SK-N-SH treated with all-trans-retinoic acid at 6 μM for 48 hours (cell line): ENCODE measurements around the gene CCDC154.

Experiments used
- ATAC-seq: fragments of 200-7000 bp; cut with Tn5 transposase; 3 replicates; pipeline ENCODE4 v1.9.1; 2020; ENCODE audit warnings: mild to moderate bottlenecking, moderate library complexity
- ARNTL ChIP-seq: fragments of 450-650 bp; formaldehyde crosslinking; IDR thresholded peaks from 2 replicates; pipeline ENCODE4 v1.5.0; 2020; ENCODE audit warnings: low read depth, mild to moderate bottlenecking, moderate library complexity, borderline replicate concordance
- BACH2 ChIP-seq: fragments of 250-450 bp; sonication (Bioruptor Pico); IDR thresholded peaks from 2 replicates; pipeline ENCODE4 v1.9.0; 2021; ENCODE audit warnings: mild to moderate bottlenecking, borderline replicate concordance
- CSDC2 ChIP-seq: fragments of 250-450 bp; sonication (Bioruptor Pico); IDR thresholded peaks from 2 replicates; pipeline ENCODE4 v1.5.0; 2020; ENCODE audit warnings: mild to moderate bottlenecking, moderate library complexity
- CSRNP3 ChIP-seq: fragments of 250-450 bp; sonication (Bioruptor Pico); IDR thresholded peaks from 2 replicates; pipeline ENCODE4 v1.5.1; 2021; ENCODE audit warnings: mild to moderate bottlenecking, moderate library complexity
- ESRRG ChIP-seq: fragments of 250-450 bp; sonication (Bioruptor Pico); IDR thresholded peaks from 2 replicates; pipeline ENCODE4 v1.6.1; 2021; ENCODE audit warnings: mild to moderate bottlenecking
- GLIS3 ChIP-seq: fragments of 250-450 bp; sonication (Bioruptor Pico); IDR thresholded peaks from 2 replicates; pipeline ENCODE4 v1.5.0; 2020; ENCODE audit warnings: mild to moderate bottlenecking, moderate library complexity
- ISL1 ChIP-seq: fragments of 250-450 bp; sonication (Bioruptor Pico); IDR thresholded peaks from 2 replicates; pipeline ENCODE4 v2.1.2; 2022; ENCODE audit warnings: mild to moderate bottlenecking, moderate library complexity
- OSR1 ChIP-seq: fragments of 250-450 bp; sonication (Bioruptor Pico); IDR thresholded peaks from 2 replicates; pipeline ENCODE4 v1.8.0; 2022; ENCODE audit warnings: moderate library complexity, mild to moderate bottlenecking, inconsistent platforms
- PATZ1 ChIP-seq: fragments of 250-450 bp; sonication (Bioruptor Pico); IDR thresholded peaks from 2 replicates; pipeline ENCODE4 v1.8.0; 2020; ENCODE audit warnings: mild to moderate bottlenecking, moderate library complexity, borderline replicate concordance
- PPARA ChIP-seq: fragments of 250-450 bp; sonication (Bioruptor Pico); IDR thresholded peaks from 2 replicates; pipeline ENCODE4 v1.5.0; 2020; ENCODE audit warnings: mild to moderate bottlenecking, borderline replicate concordance
- RARB ChIP-seq: fragments of 250-450 bp; sonication (Bioruptor Pico); IDR thresholded peaks from 2 replicates; pipeline ENCODE4 v1.8.0; 2021; ENCODE audit warnings: mild to moderate bottlenecking, moderate library complexity
- SNAI2 ChIP-seq: fragments of 250-450 bp; sonication (Bioruptor Pico); IDR thresholded peaks from 2 replicates; pipeline ENCODE4 v1.5.0; 2020; ENCODE audit warnings: mild to moderate bottlenecking, moderate library complexity
- TOX ChIP-seq: fragments of 250-450 bp; sonication (Bioruptor Pico); IDR thresholded peaks from 2 replicates; pipeline ENCODE4 v1.8.0; 2021; ENCODE audit warnings: mild to moderate bottlenecking, moderate library complexity, borderline replicate concordance
- ZC3H10 ChIP-seq: fragments of 250-450 bp; sonication (Bioruptor Pico); IDR thresholded peaks from 2 replicates; pipeline ENCODE4 v1.5.1; 2021; ENCODE audit warnings: mild to moderate bottlenecking, moderate library complexity
- ZFP30 ChIP-seq: fragments of 450-650 bp; formaldehyde crosslinking; IDR thresholded peaks from 2 replicates; pipeline ENCODE4 v1.5.0; 2022; ENCODE audit warnings: mild to moderate bottlenecking, moderate library complexity
- ZNF565 ChIP-seq: fragments of 450-650 bp; formaldehyde crosslinking; conservative IDR thresholded peaks from 2 replicates; pipeline ENCODE4 v1.5.0; 2020; ENCODE audit warnings: low read depth, mild to moderate bottlenecking, moderate library complexity
- ZNF70 ChIP-seq: fragments of 450-650 bp; formaldehyde crosslinking; IDR thresholded peaks from 2 replicates; pipeline ENCODE4 v1.5.0; 2020; ENCODE audit warnings: mild to moderate bottlenecking, moderate library complexity
- ZNF8 ChIP-seq: fragments of 450-650 bp; formaldehyde crosslinking; IDR thresholded peaks from 2 replicates; pipeline ENCODE4 v1.5.0; 2020; ENCODE audit warnings: mild to moderate bottlenecking, moderate library complexity
- TF ChIP-seq, protein P1 (sequence below): fragments of 250-450 bp; sonication (Bioruptor Pico); IDR thresholded peaks from 2 replicates; pipeline ENCODE4 v1.8.0; 2021; ENCODE audit warnings: low read depth, mild to moderate bottlenecking, moderate library complexity, borderline replicate concordance
- TF ChIP-seq, protein P2 (sequence below): fragments of 250-450 bp; sonication (Bioruptor Pico); IDR thresholded peaks from 2 replicates; pipeline ENCODE4 v1.5.0; 2020; ENCODE audit warnings: mild to moderate bottlenecking, moderate library complexity
- TF ChIP-seq, protein P3 (sequence below): fragments of 250-450 bp; sonication (Bioruptor Pico); IDR thresholded peaks from 2 replicates; pipeline ENCODE4 v1.5.1; 2020; ENCODE audit warnings: low read depth, mild to moderate bottlenecking, moderate library complexity

CCDC154 gene

DNA sequence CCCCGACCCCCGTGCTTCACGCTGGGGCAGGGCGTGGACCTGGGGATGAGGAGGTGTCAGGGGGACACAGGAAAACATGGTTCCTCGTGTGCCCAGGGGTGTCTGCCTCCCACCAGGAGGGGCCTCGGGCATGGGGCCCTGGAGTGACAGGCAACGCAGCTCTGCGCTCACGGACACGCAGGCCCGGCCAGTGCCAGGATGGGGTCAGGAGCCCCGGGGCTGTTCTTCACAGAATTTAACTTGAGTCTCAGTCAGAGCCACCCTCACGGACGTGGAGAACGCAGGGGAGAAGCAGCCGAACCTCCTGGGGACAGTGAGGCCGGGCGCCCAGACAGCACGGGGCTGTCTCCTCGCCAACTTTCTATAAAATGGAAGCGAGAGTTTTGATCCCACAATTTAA, 46.6 kb downstream of the CCDC154 start:
- ATAC-seq, result no peak
- TF ChIP-seq ZNF8 (no peak), ARNTL (CRISPR knock-in tag) (no peak), ZNF70 (CRISPR knock-in tag) (no peak), BACH2 (CRISPR knock-in tag) (no peak), ZFP30 (CRISPR knock-in tag) (no peak), CSDC2 (CRISPR knock-in tag) (no peak), PPARA (CRISPR knock-in tag) (no peak)
- TF ChIP-seq, protein P1, sequence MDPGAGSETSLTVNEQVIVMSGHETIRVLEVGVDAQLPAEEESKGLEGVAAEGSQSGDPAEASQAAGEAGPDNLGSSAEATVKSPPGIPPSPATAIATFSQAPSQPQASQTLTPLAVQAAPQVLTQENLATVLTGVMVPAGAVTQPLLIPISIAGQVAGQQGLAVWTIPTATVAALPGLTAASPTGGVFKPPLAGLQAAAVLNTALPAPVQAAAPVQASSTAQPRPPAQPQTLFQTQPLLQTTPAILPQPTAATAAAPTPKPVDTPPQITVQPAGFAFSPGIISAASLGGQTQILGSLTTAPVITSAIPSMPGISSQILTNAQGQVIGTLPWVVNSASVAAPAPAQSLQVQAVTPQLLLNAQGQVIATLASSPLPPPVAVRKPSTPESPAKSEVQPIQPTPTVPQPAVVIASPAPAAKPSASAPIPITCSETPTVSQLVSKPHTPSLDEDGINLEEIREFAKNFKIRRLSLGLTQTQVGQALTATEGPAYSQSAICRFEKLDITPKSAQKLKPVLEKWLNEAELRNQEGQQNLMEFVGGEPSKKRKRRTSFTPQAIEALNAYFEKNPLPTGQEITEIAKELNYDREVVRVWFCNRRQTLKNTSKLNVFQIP, result no peak
- TF ChIP-seq, protein P2, sequence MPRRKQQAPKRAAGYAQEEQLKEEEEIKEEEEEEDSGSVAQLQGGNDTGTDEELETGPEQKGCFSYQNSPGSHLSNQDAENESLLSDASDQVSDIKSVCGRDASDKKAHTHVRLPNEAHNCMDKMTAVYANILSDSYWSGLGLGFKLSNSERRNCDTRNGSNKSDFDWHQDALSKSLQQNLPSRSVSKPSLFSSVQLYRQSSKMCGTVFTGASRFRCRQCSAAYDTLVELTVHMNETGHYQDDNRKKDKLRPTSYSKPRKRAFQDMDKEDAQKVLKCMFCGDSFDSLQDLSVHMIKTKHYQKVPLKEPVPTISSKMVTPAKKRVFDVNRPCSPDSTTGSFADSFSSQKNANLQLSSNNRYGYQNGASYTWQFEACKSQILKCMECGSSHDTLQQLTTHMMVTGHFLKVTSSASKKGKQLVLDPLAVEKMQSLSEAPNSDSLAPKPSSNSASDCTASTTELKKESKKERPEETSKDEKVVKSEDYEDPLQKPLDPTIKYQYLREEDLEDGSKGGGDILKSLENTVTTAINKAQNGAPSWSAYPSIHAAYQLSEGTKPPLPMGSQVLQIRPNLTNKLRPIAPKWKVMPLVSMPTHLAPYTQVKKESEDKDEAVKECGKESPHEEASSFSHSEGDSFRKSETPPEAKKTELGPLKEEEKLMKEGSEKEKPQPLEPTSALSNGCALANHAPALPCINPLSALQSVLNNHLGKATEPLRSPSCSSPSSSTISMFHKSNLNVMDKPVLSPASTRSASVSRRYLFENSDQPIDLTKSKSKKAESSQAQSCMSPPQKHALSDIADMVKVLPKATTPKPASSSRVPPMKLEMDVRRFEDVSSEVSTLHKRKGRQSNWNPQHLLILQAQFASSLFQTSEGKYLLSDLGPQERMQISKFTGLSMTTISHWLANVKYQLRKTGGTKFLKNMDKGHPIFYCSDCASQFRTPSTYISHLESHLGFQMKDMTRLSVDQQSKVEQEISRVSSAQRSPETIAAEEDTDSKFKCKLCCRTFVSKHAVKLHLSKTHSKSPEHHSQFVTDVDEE (CRISPR knock-in tag), result no peak

GRCh38 chr16:1395444-1396031, 48.8 kb downstream of the CCDC154 start:
- ATAC-seq, result no peak
- TF ChIP-seq CSDC2 (CRISPR knock-in tag) (no peak), ISL1 (CRISPR knock-in tag) (no peak), TOX (CRISPR knock-in tag) (no peak), CSRNP3 (no peak), PPARA (CRISPR knock-in tag) (no peak), ARNTL (CRISPR knock-in tag) (no peak), ZNF565 (CRISPR knock-in tag) (no peak), ZNF70 (CRISPR knock-in tag) (no peak), OSR1 (no peak), BACH2 (CRISPR knock-in tag) (no peak), ZC3H10 (CRISPR knock-in tag) (no peak), ZNF8 (no peak)
- TF ChIP-seq, protein P2 (CRISPR knock-in tag), result no peak

- ATAC-seq, result no peak
- no peak for TF ChIP-seq TOX (CRISPR knock-in tag)
- no peak for TF ChIP-seq ARNTL (CRISPR knock-in tag)
- TF ChIP-seq PATZ1 (CRISPR knock-in tag), result no peak
- no peak for TF ChIP-seq GLIS3 (CRISPR knock-in tag)
- TF ChIP-seq CSDC2 (CRISPR knock-in tag), result no peak
- no peak for TF ChIP-seq ESRRG
- no peak for TF ChIP-seq CSRNP3
- TF ChIP-seq, protein P3, sequence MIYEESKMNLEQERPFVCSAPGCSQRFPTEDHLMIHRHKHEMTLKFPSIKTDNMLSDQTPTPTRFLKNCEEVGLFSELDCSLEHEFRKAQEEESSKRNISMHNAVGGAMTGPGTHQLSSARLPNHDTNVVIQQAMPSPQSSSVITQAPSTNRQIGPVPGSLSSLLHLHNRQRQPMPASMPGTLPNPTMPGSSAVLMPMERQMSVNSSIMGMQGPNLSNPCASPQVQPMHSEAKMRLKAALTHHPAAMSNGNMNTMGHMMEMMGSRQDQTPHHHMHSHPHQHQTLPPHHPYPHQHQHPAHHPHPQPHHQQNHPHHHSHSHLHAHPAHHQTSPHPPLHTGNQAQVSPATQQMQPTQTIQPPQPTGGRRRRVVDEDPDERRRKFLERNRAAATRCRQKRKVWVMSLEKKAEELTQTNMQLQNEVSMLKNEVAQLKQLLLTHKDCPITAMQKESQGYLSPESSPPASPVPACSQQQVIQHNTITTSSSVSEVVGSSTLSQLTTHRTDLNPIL (CRISPR knock-in tag), result no peak
- TF ChIP-seq ZNF8, result no peak
- no peak for TF ChIP-seq PPARA (CRISPR knock-in tag)
- no peak for TF ChIP-seq ZNF565 (CRISPR knock-in tag)
- no peak for TF ChIP-seq BACH2 (CRISPR knock-in tag)
- TF ChIP-seq SNAI2, result no peak
- TF ChIP-seq RARB (CRISPR knock-in tag), result no peak
Observed at GRCh38 chr16:1394367-1394951, 49.9 kb downstream of the CCDC154 start.
